IMR-90 (cell line): ENCODE results near the gene OAF. TPM values are rescaled to one million over a fixed set of nuclear protein-coding genes. Genes with fewer than 3 reads are reported as not detected.

ENCODE experiments used
- ATAC-seq: fragments of 200-7000 bp; cut with Tn5 transposase; 2 replicates; pipeline ENCODE4 v1.9.1; 2020; ENCODE audit warnings: low read depth, mild to moderate bottlenecking, moderate library complexity
- BruUV-seq: library from RNA; stranded (reverse); fragments of 400-500 nt; replicated peaks from 2 replicates; lab custom pipeline; 2021; lab: Mats Ljungman, UMichigan
- CTCF ChIA-PET: fragments of 300-600 bp; formaldehyde crosslinking; extraction: SDS; loops from one replicate; lab custom pipeline; 2021; ENCODE audit warnings: antibody characterized with exemption; lab: Yijun Ruan, JAX
- POLR2A ChIA-PET: fragments of 300-600 bp; sonication (Branson Sonifier 250); formaldehyde crosslinking; loops from one replicate; lab custom pipeline; 2022; ENCODE audit warnings: antibody characterized with exemption; ENCODE audit not compliant: unreplicated experiment; lab: Charles Lee
- DNase-seq: peaks from one replicate; pipeline ENCODE4 v3.0.0; 2013
- H2AFZ ChIP-seq: replicated peaks from 2 replicates; pipeline ENCODE3; 2013; ENCODE audit warnings: low read length, mild to moderate bottlenecking; ENCODE audit not compliant: poor library complexity
- H2AK5ac ChIP-seq: 2 replicates; pipeline ENCODE4 v1.6.1; 2013; ENCODE audit warnings: low read depth, low read length, inconsistent platforms
- H2AK9ac ChIP-seq: replicated peaks from 2 replicates; pipeline ENCODE3; 2013; ENCODE audit warnings: mild to moderate bottlenecking, low read depth, low read length, moderate library complexity; ENCODE audit not compliant: poor library complexity
- H2BK120ac ChIP-seq: 2 replicates; pipeline ENCODE4 v1.6.1; 2013; ENCODE audit warnings: low read depth, low read length, inconsistent platforms
- H2BK15ac ChIP-seq: 3 replicates; pipeline ENCODE4 v1.6.1; 2013; ENCODE audit warnings: low read depth, low read length, inconsistent platforms
- H2BK20ac ChIP-seq: 2 replicates; pipeline ENCODE4 v1.6.1; 2013; ENCODE audit warnings: low read depth, mild to moderate bottlenecking, inconsistent platforms, low read length, moderate library complexity
- H2BK5ac ChIP-seq: 2 replicates; pipeline ENCODE4 v1.6.1; 2013; ENCODE audit warnings: mild to moderate bottlenecking, low read depth, low read length, inconsistent platforms; ENCODE audit not compliant: poor library complexity, severe bottlenecking
- H3K14ac ChIP-seq: replicated peaks from 2 replicates; pipeline ENCODE4 v1.6.1; 2013; ENCODE audit warnings: low read depth, low read length, inconsistent platforms
- H3K18ac ChIP-seq: 2 replicates; pipeline ENCODE4 v1.6.1; 2013; ENCODE audit warnings: low read depth, low read length, control low read depth
- H3K23ac ChIP-seq: 2 replicates; pipeline ENCODE4 v1.6.1; 2013; ENCODE audit warnings: low read depth, low read length, inconsistent platforms
- H3K27ac ChIP-seq: 2 replicates; pipeline ENCODE4 v1.5.1; 2013; ENCODE audit warnings: mild to moderate bottlenecking, control low read depth, low read length; ENCODE audit not compliant: insufficient read depth
- H3K27me3 ChIP-seq: 2 replicates; pipeline ENCODE4 v1.6.1; 2013; ENCODE audit warnings: low read length; ENCODE audit not compliant: control insufficient read depth, insufficient read depth
- H3K36me3 ChIP-seq: 2 replicates; pipeline ENCODE4 v1.6.1; 2013; ENCODE audit warnings: low read length, mixed read lengths; ENCODE audit not compliant: control insufficient read depth, insufficient read depth
- H3K4ac ChIP-seq: 2 replicates; pipeline ENCODE4 v1.6.1; 2013; ENCODE audit warnings: low read depth, low read length, inconsistent platforms
- H3K4me1 ChIP-seq: 2 replicates; pipeline ENCODE4 v1.6.1; 2013; ENCODE audit warnings: low read length, mixed read lengths; ENCODE audit not compliant: control insufficient read depth, insufficient read depth
- H3K4me2 ChIP-seq: 2 replicates; pipeline ENCODE4 v1.6.1; 2013; ENCODE audit warnings: low read depth, mild to moderate bottlenecking, control low read depth, low read length, moderate library complexity
- H3K4me3 ChIP-seq: 2 replicates; pipeline ENCODE4 v1.5.1; 2013; ENCODE audit warnings: low read depth, mild to moderate bottlenecking, control low read depth, low read length, moderate library complexity; ENCODE audit not compliant: insufficient read depth
- H3K56ac ChIP-seq: 2 replicates; pipeline ENCODE4 v1.6.1; 2013; ENCODE audit warnings: low read length, inconsistent platforms; ENCODE audit not compliant: insufficient read depth; ENCODE audit errors: extremely low read depth
- H3K79me1 ChIP-seq, 2 experiments: 2 replicates each; pipeline ENCODE4 v1.6.1; 2013; ENCODE audit warnings: low read length in 2 of 2, inconsistent platforms in 1 of 2, low read depth in 1 of 2
- H3K9ac ChIP-seq: 2 replicates; pipeline ENCODE4 v1.6.1; 2013; ENCODE audit warnings: low read depth, low read length, control low read depth
- H3K9me1 ChIP-seq: 2 replicates; pipeline ENCODE4 v1.6.1; 2013; ENCODE audit warnings: low read length, inconsistent platforms; ENCODE audit not compliant: insufficient read depth
- H3K9me3 ChIP-seq: 2 replicates; pipeline ENCODE4 v1.6.1; 2013; ENCODE audit warnings: low read length; ENCODE audit not compliant: control insufficient read depth, insufficient read depth
- H4K20me1 ChIP-seq: 2 replicates; pipeline ENCODE4 v1.6.1; 2013; ENCODE audit warnings: low read length, inconsistent platforms; ENCODE audit not compliant: insufficient read depth
- H4K5ac ChIP-seq: 2 replicates; pipeline ENCODE4 v1.6.1; 2013; ENCODE audit warnings: mild to moderate bottlenecking, low read depth, low read length, control low read depth
- H4K8ac ChIP-seq, 2 experiments: 2 replicates each; pipeline ENCODE4 v1.6.1; 2013; ENCODE audit warnings: low read depth in 2 of 2, low read length in 2 of 2, control low read depth in 1 of 2, inconsistent platforms in 1 of 2
- H4K91ac ChIP-seq: 2 replicates; pipeline ENCODE4 v1.6.1; 2013; ENCODE audit warnings: low read depth, low read length, inconsistent platforms; ENCODE audit not compliant: insufficient read depth
- CTCF ChIP-seq: conservative IDR thresholded peaks from 2 replicates; pipeline ENCODE4 v1.5.1; 2012; ENCODE audit warnings: mild to moderate bottlenecking, low read depth, low read length, improper control_type of control experiment
- ELK1 ChIP-seq: fragments of 150-350 bp; IDR thresholded peaks from 2 replicates; pipeline ENCODE4 v1.6.1; 2016; ENCODE audit warnings: low read depth, mild to moderate bottlenecking, low read length, moderate library complexity, borderline replicate concordance
- MAZ ChIP-seq: IDR thresholded peaks from 2 replicates; pipeline ENCODE4 v1.6.1; 2012; ENCODE audit warnings: low read depth, mild to moderate bottlenecking, low read length, improper control_type of control experiment, moderate library complexity, borderline replicate concordance
- RAD21 ChIP-seq: IDR thresholded peaks from 2 replicates; pipeline ENCODE4 v1.6.1; 2012; ENCODE audit warnings: low read length, improper control_type of control experiment
- RCOR1 ChIP-seq: IDR thresholded peaks from 2 replicates; pipeline ENCODE4 v1.6.1; 2012; ENCODE audit warnings: mild to moderate bottlenecking, low read length, improper control_type of control experiment; ENCODE audit not compliant: insufficient replicate concordance
- SMC3 ChIP-seq: fragments of 150-350 bp; IDR thresholded peaks from 2 replicates; pipeline ENCODE4 v1.6.1; 2016; ENCODE audit warnings: low read depth, mild to moderate bottlenecking, antibody characterized with exemption, low read length, moderate library complexity
- USF2 ChIP-seq: fragments of 150-350 bp; IDR thresholded peaks from 2 replicates; pipeline ENCODE4 v1.6.1; 2017; ENCODE audit warnings: mild to moderate bottlenecking, antibody characterized with exemption, low read length, low read depth
- WGBS, 2 experiments: methylation state at CpG; one replicate each; pipeline versions ENCODE4 v1.1.5 to v1.1.7; 2013; ENCODE audit warnings: missing lambda C conversion rate in 2 of 2; ENCODE audit not compliant: insufficient read length in 1 of 2; ENCODE audit errors: extremely low coverage in 2 of 2; 5-methylcytosine and 5-hydroxymethylcytosine counted together
- dilution Hi-C: fragments of 300-500 bp; cut with HindIII; formaldehyde crosslinking; loops from one replicate; pipeline ENCODE4 v1.14.3; 2018; ENCODE audit warnings: low sequenced_read_pairs; ENCODE audit not compliant: unreplicated experiment
- in situ Hi-C: fragments of 300-500 bp; cut with MboI; formaldehyde crosslinking; loops from 3 replicates; pipeline ENCODE4 v1.14.3; 2019; ENCODE audit warnings: low sequenced_read_pairs, inconsistent platforms, mixed read lengths
- intact Hi-C: fragments of 100-400 bp; cut with micrococcal nuclease; formaldehyde crosslinking; loops from 2 replicates; pipeline ENCODE4 v1.10.0; 2022
- polyA plus RNA-seq, 3 experiments: library from polyadenylated mRNA; depleted of rRNA; stranded (reverse); fragments of >200 nt; gene quantifications; 2 replicates each; pipeline ENCODE4 v1.2.3, GENCODE V29; 2012; ENCODE audit warnings: low replicate concordance in 1 of 3
- total RNA-seq: library from RNA; depleted of rRNA; stranded (reverse); fragments of >200 nt; gene quantifications from 2 replicates; pipeline ENCODE4 v1.2.3, GENCODE V29; 2012

The OAF gene
- total and polyA plus RNA-seq, 2 of the 4 experiments (the other 2 are of a cell fraction): 9.9 to 42.0 TPM

GRCh38 chr11:120229451-120230424 is 18.9 kb downstream of the OAF start:
- Histone ChIP-seq H2BK20ac (no peak overlapping the region), H3K9me1 (no peaks in the 10 kb centered on the region), H3K36me3 (peaks cover 7% of the 10 kb centered on the region; the same call in 1 of the 2 replicates), H2AFZ (no peak overlapping the region), H3K23ac (no peak overlapping the region), H2BK15ac (no peak overlapping the region), H3K4me2 (no peak overlapping the region), H2AK5ac (no peak overlapping the region), H3K56ac (no peak overlapping the region), H3K4me1 (no peaks in the 10 kb centered on the region), H3K9me3 (no peaks in the 10 kb centered on the region), H4K5ac (no peak overlapping the region), H2AK9ac (no peak overlapping the region), H4K91ac (no peak overlapping the region), H3K9ac (no peak overlapping the region), H3K18ac (no peak overlapping the region), H4K8ac (no peak overlapping the region), H4K20me1 (no peaks in the 10 kb centered on the region), H3K14ac (no peak overlapping the region), H2BK120ac (no peak overlapping the region), H3K27me3 (peaks cover 15% of the 10 kb centered on the region), H3K79me1 (no peaks in the 10 kb centered on the region), H3K4me3 (no peak overlapping the region), H2BK5ac (no peak overlapping the region), H3K4ac (no peak overlapping the region), H3K27ac (no peak overlapping the region)
- in situ Hi-C loops (loop anchor here (5.0 kb wide), 2 partner anchors 57 to 68 kb away; no protein-coding TSS in a partner anchor), dilution Hi-C loops (no loop called here), intact Hi-C loops (loop anchor here (1.0 kb wide), 1 partner anchor 57 kb away; no protein-coding TSS in a partner anchor)
- BruUV-seq: TSS peak; percentile 91
- WGBS, 2 experiments: 0% methylated on average over 1 of the region's 17 CpGs; no CpG with 5 or more reads in 1 of the 2 experiments
- TF ChIP-seq USF2: no peak
- no peak for TF ChIP-seq ELK1
- TF ChIP-seq CTCF: peak; percentile 59
- TF ChIP-seq RCOR1: no peak
- TF ChIP-seq MAZ: no peak
- TF ChIP-seq SMC3: peak; percentile 80
- peak; percentile 73 for TF ChIP-seq RAD21
- ChIA-PET CTCF (interaction anchor here (1.5 kb wide), 1 partner anchor 58 kb away, joined by 3 read pairs; no protein-coding TSS in a partner anchor), POLR2A (no interaction called here)
- DNase-seq (peak; percentile 29), ATAC-seq (peak; percentile 68; the same call in 1 of the 2 replicates)
